Measurements from ENCODE around the gene DNAH9.

The DNAH9 gene

GRCh38 chr17:11737313-11737679 lies 139.0 kb downstream of the DNAH9 start:
- H3K27me3 ChIP-seq, result no peaks in the 10 kb centered on the region

GRCh38 chr17:11738151-11738550 lies 139.9 kb downstream of the DNAH9 start:
- H3K4me1 ChIP-seq, result no peaks in the 10 kb centered on the region
- no peak for TF ChIP-seq CTCF (IDR thresholded peaks at IDR 0.05; ENCODE audit: low read depth, low read length)
- DNase-seq, result no peak
- no peaks in the 10 kb centered on the region for H3K9me3 ChIP-seq
- no peak overlapping the region for H3K4me3 ChIP-seq (ENCODE audit: low read depth, low read length)
- no peaks in the 10 kb centered on the region for H3K27me3 ChIP-seq
- no peaks in the 10 kb centered on the region for H3K36me3 ChIP-seq

More at GRCh38 chr17:11737313-11737679, 139.0 kb downstream of the DNAH9 start:
- Histone ChIP-seq H3K9me3 (no peaks in the 10 kb centered on the region), H3K4me3 (ENCODE audit: low read depth, low read length) (no peak overlapping the region), H3K36me3 (no peaks in the 10 kb centered on the region), H3K4me1 (no peaks in the 10 kb centered on the region)
- DNase-seq, result no peak
- TF ChIP-seq CTCF (IDR thresholded peaks at IDR 0.05; ENCODE audit: low read depth, low read length), result no peak

- Histone ChIP-seq H3K4me1 (no peaks in the 10 kb centered on the region), H3K27me3 (no peaks in the 10 kb centered on the region), H3K36me3 (no peaks in the 10 kb centered on the region), H3K4me3 (ENCODE audit: low read depth, low read length) (no peak overlapping the region), H3K9me3 (no peaks in the 10 kb centered on the region)
- no peak for TF ChIP-seq CTCF (IDR thresholded peaks at IDR 0.05; ENCODE audit: low read depth, low read length)
- DNase-seq, result no peak
Measured at GRCh38 chr17:11739351-11739750, 141.1 kb downstream of the DNAH9 start.

DNA sequence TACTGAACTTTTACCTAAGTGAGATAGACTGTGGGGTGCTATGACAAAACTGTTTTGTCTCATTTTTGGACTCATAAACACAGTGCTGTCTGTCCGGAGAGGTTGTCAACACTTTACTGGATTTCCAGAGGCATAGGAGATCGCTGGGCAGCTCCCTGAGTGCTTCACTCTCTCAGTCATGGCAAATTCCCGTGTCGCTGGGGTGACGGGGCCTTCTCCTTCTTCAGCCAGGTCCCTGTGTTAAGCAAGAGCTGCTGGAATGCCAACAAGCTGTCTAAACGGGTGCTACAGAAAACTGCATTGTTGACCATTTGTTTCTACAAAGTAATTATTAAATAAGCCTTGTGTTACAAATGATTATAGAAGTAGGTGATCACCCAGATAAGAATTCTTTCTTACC lies 141.6 kb downstream of the DNAH9 start:
- TF ChIP-seq CTCF (IDR thresholded peaks at IDR 0.05; ENCODE audit: low read depth, low read length), result no peak
- no peaks in the 10 kb centered on the region for H3K36me3 ChIP-seq

DNA sequence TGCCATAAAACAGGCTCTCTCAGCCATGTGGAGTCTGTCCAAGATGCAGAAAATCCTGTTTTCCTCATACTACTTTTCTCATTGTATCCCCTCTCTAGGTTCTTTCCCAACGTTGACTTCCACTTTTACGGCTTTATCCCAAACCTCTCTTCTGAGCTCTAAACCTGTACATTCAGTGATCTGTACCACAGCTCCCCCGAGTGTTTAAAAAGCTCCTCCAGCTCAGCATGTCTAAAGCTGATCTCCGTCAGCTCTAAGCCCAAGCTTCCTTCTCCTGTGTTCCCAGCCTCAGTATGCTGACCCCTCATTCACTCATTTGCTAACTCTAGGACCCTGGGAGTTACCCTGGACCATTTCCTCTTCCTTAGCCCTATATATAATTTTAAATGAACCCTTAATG lies 144.6 kb downstream of the DNAH9 start:
- H3K27me3 ChIP-seq, result no peaks in the 10 kb centered on the region
- DNase-seq, result no peak
- H3K4me3 ChIP-seq (ENCODE audit: low read depth, low read length), result no peak overlapping the region
- TF ChIP-seq CTCF (IDR thresholded peaks at IDR 0.05; ENCODE audit: low read depth, low read length), result no peak
- H3K36me3 ChIP-seq, result no peaks in the 10 kb centered on the region
- H3K9me3 ChIP-seq, result no peaks in the 10 kb centered on the region
- H3K4me1 ChIP-seq, result no peaks in the 10 kb centered on the region

More for the DNA sequence above, 141.6 kb downstream of the DNAH9 start:
- DNase-seq, result no peak
- Histone ChIP-seq H3K4me1 (no peaks in the 10 kb centered on the region), H3K9me3 (no peaks in the 10 kb centered on the region), H3K27me3 (no peaks in the 10 kb centered on the region), H3K4me3 (ENCODE audit: low read depth, low read length) (no peak overlapping the region)

GRCh38 chr17:11744696-11745095 lies 146.4 kb downstream of the DNAH9 start:
- Histone ChIP-seq H3K4me1 (no peaks in the 10 kb centered on the region), H3K27me3 (no peaks in the 10 kb centered on the region), H3K9me3 (no peaks in the 10 kb centered on the region), H3K36me3 (no peaks in the 10 kb centered on the region), H3K4me3 (ENCODE audit: low read depth, low read length) (no peak overlapping the region)
- TF ChIP-seq CTCF (IDR thresholded peaks at IDR 0.05; ENCODE audit: low read depth, low read length), result no peak
- no peak for DNase-seq

Data from BE2C (cell line).